Activated CD8-positive, alpha-beta memory T cell treated with anti-CD3 and anti-CD28 coated beads, Interleukin-2, amount 50 U/mL, for 4 hours (primary cell): ENCODE results near the gene LEFTY2.
"Not testable (repeated sequence)": the region's sequence is repeated elsewhere in the genome, so short reads cannot be mapped to it uniquely, and the experiment has no call there.

Source experiments
- DNase-seq: peaks from one replicate; pipeline ENCODE4 v3.0.0-alpha.2; 2020

LEFTY2 gene, protein sequence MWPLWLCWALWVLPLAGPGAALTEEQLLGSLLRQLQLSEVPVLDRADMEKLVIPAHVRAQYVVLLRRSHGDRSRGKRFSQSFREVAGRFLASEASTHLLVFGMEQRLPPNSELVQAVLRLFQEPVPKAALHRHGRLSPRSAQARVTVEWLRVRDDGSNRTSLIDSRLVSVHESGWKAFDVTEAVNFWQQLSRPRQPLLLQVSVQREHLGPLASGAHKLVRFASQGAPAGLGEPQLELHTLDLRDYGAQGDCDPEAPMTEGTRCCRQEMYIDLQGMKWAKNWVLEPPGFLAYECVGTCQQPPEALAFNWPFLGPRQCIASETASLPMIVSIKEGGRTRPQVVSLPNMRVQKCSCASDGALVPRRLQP

DNA sequence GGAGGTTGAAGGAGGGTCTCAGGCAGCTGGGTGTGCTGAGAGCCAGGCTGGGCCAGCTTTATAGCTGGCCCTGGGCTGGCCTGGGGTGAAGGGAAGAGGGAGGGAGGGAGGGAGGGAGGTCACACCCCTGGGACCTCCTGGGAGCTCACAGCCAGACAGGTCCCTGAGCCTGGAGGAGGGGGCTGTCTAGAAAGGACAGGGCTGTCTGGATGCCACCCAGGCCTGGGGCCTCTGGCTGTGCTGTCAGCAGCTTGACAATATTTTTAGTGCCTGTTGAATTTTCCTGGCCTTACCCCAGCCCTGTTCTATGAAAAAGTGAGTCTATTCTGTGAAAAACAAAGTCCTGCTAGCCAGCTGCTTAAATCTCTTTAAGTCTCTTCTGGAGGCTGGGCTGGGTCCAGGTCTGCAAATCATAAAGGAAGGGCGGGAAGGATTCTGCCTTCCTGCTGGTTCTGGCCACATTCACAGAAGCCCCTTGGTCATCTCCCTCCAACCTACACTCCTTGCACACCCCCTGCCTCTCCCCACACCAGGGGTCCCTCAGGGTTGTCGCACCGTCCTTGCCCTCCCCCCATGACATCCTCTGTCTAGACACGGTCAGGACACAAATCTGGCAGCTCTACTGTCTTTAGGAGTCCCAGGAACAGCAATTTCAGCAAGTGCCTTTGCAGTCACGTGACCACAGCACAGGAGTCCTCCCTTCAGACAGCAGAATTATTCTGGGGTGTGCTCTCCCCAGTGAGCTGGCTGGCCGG is at the start of gene LEFTY2:
TSS of gene LEFTY2 (minus strand) at position 34 of the 755 bp plus-strand sequence. CDS start 80 bp downstream, outside the sequence.
- no peak for DNase-seq

DNA sequence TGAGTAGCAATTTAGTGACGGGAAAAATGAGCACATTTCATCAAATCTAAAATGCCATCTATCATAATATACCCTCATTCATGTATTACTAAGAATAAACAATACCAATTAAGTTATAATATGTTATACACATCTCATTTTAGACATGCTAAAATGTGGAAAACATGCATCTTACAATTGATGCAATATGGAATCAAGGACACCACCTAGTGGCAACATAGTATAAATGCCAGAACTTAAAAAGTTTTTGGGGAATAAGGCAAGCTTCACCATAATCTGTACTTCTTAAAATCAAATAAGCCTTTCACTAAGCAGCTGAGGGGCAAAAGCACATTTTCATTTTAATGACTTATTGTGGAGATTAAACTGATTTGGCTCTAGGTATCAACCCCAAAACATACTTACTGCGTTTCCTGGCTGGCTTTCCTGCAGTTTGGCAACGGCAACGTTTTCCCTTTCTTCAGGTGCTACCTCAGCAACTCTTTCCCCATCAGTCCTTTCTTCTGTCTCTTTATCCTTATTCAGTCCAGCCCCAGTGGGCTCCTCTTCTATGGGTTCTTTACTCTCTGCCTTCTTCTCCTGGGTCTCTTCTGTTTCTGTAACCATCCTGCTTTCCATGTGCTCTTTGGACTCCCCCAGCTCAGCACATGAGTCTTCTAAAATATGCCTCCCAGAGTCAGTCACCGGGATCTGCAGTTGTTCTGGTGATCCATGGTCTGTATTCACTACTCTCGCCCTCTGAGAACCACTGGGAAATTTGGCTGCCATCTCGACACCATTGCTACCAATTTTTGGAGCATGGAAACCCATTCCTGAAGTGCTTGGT is 46.7 kb upstream of the LEFTY2 start:
- DNase-seq = no peak

DNA sequence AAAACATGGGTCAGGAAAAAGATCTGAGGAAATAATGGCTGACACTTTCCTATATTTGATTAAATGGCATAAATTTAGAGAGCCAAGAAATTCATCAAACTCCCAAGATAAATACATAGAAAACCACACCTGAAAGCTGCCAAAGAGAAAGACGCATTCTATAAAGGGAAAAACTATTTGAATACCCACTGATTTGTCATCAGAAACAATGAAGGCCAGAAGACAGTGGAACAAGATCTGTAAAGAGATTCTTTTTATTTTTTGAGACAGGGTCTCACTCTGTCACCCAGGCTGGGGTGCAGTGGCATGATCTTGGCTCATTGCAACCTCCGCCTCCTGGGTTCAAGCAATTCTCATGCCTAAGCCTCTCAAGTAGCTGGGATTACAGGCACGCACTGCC is 40.7 kb upstream of the LEFTY2 start:
- no peak for DNase-seq

DNA sequence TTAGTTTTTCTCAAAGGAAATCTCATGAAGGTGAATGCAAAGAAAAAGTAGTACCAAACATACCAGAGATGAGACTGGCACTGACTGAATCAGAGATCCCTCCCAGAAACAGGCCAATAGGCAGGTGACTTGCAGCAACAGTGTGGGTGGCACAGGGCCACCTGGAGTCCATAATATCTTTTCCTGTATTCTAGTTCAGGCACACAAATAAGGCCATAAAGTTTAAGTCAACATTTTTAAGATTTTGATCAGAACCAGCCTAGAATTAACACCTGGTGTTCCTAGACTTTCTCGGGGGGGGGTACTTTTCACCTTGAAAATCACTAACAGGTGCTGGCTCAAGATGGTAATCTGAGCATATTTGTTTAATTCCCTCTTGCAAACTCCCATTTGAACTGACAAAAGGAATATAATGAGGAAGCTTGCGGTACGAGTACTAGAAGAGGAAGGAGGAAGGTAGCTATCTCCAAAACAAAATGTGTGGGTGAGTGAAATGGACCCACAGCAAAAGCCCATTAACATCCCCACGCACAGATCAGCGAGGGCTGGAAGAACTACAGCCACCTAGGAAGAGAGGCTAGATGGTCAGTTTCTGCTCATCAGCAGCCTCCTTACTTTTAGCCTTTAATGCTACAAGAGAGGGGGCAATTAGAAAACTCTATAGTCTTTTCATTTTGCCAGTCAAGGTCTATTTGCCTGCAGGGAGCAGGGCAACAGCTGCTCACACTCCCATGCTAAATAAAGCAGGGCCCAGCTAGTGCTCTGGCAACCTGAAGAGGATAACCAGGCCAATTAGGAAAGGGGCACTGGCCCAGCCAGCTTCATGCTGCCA is 39.2 kb upstream of the LEFTY2 start:
- DNase-seq = no peak

DNA sequence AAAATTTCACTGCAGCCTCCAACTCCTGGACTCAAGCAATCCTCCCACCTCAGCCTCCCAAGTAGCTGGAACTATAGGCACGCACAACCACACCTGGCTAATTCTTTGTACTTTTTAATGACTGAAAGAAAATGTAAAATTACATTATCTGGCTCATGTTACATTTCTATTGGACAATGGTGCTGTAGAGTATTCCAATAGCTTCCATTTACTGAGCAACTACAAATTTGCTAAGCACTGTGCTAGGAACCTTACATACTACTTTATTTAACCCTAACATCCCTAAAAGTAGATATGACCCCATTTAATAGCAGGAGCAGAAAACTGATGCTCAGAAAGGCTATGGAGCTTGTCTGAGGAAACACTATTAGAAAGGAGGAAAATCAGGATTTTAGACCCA is 38.4 kb upstream of the LEFTY2 start:
- DNase-seq = no peak

DNA sequence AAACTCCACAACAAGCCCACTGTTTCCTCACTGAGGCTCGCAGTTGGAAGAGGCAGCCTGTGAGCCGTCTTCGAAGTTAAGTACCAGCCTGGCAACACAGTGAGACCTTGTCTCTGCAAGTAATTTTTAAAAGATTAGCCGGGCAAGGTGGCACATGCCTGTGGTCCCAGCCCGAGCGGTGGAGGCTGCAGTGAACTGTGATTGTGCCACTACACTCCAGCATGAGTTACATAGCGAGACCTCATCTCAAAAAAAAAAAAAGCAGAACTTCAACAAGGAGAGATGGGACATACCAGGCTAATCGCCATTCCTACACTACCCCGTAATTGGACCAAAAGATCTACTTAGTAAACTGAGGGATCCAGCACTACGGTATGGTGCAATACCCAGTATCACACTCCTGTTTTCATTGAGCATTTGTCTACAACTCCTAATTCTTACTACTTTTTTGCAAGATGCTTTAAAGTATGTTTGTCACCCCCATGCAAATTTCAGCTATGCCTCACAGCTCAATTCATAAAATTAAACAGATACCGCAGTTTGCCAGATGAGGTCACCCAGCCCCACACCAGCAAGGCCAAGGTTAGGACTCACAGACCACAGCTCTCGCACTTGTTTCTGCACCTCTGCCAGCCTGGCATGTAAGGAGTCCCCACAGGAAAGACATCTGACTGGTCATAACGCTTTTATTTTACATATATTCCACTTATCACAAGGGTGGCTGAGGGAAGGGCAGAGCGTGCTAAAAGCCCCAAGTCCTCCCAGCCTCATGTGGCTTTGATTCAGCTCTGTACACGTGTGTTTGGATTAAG is 37.1 kb upstream of the LEFTY2 start:
- no peak for DNase-seq

DNA sequence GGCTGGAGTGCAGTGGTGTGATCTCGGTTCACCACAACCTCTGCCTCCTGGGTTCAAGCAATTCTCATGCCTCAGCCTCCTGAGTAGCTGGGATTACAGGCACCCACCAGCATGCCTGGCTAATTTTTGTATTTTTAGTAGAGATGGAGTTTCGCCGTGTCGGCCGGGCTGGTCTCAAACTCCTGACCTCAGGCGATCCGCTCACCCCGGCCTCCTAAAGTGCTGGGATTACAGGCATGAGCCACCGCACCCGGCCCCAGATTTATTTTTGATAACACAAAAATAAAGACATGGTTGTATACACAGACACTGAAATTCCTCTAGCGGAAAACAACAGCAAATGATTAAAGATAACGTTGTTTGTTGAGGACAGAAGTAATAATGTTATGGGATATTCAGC is 34.1 kb upstream of the LEFTY2 start:
- DNase-seq = not testable (repeated sequence)

DNA sequence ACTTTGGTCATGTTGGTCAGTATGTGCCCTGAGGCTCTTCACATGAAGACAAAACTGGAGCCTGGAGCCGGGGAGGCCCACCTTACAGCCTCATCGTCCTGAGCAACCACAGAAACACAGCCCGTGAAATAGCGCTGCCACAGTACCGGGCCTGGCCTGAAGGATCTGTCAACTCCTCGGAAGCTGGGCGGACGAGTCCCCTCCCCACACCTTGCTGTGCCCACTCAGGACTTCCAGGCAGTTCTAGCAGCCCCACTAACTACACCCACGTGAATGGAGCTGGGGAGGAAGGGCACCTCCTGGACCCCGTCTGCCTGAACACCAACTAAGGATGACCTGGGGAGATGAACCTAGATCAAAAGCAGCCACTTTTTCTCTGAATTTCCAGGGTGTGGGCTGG is 33.4 kb upstream of the LEFTY2 start:
- no peak for DNase-seq

DNA sequence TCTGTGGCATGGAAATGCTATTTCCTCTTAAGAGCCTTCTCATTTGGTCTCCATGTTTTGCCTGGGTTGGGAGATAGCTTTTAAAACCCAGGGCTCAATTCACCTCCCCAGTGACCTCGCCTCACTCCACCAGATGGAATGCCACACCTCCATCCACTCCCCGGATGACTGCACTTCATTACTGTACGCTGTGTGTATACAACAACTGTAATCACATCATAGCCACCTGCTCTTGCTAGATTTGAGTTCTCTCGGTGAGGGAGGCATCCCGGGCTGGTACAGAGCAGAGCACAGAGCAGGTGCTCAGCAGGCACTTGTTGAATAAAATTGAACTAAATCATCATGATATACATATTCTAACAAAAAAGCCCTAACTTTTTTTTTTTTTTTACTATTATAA is 32.1 kb upstream of the LEFTY2 start:
- DNase-seq = no peak

DNA sequence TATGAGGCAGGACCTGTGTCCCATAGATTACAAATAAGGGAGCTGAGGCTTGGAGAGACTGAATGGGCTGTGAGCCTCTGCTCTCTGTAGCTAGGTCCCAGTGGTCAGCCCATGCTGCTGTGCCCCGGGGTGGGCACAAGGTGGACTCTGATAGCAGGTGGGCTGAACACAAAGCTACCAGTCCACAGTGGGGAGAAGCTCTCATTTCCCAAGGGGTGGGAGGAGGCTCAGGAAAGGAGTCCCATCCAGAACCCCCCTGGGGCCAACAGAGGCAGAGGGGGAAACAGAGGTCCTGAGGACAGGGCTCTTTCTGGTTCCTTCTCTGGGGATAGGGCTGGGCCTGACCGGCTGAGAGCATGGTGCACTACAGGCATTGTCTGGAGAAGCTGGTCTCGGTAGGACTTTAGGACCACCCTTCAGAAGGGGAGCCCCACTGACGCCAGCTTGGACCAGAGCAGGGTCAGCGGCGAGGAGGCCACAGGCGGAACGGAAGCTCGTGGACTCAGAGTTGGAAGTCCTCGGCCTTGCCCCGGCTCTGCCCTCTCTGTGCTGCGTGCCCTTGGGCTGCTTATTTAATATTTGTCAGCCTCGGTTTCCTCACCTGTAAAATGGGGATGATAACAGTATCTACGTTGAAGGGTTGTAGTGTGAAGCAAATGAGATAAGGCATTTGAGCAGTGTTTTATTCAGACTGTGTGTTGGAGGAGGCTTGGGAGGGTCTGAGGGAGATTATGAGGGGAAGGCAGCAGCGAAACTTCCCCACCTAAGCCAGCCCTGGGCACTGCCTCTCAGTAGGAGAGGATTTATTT is 31.5 kb upstream of the LEFTY2 start:
- no peak for DNase-seq

DNA sequence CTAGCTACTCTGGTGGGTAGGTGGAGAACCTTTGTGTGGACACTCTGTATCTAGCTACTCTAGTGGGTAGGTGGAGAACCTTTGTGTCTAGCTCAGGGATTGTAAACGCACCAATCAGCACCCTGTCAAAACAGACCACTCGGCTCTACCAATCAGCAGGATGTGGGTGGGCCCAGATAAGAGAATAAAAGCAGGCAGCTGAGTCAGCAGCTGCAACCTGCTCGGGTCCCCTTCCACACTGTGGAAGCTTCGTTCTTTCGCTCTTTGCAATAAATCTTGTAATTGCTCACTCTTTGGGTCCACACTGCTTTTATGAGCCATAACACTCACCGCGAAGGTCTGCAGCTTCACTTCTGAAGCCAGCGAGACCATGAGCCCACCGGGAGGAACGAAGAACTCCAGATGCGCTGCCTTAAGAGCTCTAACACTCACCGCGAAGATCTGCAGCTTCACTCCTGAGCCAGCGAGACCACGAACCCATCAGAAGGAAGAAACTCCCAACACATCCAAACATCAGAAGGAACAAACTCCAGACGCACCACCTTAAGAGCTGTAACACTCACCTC is 29.7 kb upstream of the LEFTY2 start:
- DNase-seq = not testable (repeated sequence)

DNA sequence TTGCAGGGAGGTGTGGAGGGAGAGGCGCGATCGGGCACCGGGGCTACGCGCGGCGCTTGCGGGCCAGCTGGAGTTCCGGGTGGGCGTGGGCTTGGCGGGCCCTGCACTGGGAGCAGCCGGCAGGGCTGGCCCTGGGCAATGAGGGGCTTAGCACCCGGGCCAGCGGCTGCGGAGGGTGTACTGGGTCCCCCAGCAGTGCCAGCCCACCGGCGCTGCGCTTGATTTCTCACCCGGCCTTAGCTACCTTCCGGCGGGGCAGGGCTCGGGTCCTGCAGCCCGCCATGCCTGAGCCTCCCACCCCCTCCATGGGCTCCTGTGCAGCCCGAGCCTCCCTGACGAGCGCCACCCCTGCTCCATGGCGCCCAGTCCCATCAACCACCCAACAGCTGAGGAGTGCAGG is 28.7 kb upstream of the LEFTY2 start:
- not testable (repeated sequence) for DNase-seq

DNA sequence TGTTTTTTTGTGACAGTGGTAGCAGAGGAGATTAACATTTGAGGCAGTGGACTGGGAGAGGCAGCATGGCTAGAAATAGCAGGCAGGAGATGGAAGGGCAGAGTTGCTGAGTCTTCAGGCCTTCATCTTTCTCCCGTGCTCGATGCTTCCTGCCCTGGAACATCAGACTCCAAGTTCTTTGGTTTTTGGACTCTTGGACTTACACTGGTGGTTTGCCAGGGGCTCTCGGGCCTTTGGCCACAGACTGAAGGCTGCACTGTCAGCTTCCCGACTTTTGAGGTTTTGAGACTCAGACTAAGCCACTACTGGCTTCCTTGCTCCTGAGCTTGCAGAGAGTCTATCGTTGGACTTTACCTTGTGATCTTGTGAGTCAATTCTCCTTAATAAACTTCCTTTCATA is 24.2 kb upstream of the LEFTY2 start:
- no peak for DNase-seq

DNA sequence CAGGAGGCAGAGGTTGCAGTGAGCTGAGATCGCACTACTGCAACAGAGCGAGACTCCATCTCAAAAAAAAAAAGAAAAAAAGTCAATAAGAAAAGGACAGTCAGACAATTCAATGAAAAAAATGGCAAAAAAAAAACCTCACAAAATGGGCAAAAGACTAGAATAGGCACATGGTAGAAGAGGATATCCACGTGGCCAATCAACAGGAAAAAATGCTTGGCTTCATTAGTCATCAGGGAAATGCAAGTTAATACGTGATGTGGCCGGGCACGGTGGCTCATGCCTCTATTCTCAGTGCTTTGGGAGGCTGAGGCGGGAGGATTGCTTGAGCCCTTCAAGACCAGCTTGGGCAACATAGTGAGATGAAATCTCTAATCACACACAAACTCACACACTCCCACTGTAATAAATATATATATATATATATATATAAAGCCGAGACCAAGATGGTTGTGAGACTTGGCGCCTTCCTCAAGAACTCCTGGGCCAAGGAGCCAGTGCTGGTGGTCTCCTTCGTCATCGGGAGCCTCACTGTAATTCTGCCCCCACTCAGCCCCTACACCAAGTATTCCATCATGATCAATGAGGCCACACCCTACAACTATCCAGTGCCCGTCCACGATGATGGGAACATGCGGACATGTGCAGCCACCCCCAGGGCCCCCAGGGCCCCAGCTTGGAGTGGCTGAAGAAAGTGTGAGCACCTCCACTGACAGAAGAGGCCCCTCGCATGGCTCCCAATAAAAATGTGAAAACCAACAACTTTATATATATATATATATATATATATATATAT is 22.9 kb upstream of the LEFTY2 start:
- DNase-seq = no peak

DNA sequence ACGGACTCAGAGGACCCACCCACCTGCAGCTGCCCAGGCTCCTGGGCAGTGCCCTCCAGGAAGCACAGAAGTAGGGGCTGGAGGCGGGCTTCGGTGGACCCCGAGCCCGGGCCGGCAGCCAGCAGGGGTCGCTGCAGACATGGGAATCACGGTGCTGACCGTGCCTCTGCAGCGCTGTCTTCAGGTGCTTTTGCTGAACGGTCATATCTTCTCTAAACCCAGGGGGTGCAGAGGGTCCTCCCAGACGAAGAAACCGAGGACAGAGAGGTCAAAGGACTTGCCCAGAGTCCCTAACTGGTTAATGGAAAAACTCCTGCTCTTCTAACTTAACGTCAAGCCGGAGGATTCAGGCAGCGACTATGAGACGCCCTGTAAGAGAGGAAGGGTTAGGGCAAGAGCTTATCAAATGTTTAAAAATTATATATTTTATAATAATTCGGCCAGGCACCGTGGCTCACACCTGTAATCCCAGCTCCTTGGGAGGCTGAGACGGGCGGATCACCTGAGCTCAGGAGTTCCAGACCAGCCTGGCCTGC is 21.5 kb upstream of the LEFTY2 start:
- DNase-seq = peak; percentile 71

DNA sequence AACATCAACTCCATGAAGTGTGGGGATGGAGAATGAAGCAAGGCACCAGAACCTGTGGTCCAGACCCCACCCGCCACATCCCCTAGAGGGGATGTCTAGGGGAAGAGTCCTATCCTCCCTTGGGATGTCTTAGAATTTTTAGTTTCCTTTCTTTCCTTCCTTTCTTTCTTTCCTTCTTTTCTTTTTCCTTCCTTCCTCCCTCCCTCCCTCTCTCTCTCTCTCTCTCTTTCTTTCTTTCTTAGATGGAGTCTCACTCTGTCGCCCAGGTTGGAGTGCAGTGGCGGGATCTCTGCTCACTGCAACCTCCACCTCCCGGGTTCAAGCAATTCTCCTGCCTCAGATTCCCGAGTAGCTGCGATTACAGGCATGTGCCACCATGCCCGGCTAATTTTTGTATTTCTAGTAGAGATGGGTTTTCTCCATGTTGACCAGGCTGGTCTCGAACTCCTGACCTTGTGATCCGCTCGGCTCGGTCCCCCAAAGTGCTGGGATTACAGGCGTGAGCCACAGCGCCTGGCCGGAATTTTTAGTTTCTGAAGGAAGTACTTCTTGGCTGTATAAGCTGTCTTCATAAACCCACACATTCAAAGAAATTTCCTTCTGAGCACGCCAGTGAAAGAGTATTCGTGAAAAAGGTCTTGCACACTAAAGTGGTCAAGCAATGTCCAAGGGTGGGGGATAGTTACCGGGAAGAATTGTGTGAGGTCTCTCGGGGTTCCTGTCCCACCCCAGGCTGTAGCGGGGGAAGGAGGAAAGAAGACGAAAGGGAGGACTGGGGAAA is 20.8 kb upstream of the LEFTY2 start:
- no peak for DNase-seq

DNA sequence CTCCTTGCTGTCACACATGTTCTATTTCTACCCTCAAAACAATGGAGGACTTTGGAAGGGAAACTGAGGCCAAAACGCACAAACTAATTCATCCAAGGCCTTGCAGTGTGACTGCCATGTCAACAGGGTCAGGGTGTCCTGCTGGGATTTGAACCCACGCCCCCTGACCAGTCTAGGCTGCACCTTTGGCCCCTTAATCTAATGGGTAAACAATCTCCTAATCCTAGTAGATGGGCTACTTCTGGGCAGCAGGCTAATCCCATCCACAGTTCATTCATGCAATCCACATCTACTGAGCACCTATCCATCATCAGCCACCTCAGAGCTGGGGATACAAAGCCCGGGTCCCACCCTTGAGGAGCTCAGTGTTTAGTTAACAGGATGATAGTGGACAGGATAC is 17.0 kb upstream of the LEFTY2 start:
- DNase-seq = no peak

DNA sequence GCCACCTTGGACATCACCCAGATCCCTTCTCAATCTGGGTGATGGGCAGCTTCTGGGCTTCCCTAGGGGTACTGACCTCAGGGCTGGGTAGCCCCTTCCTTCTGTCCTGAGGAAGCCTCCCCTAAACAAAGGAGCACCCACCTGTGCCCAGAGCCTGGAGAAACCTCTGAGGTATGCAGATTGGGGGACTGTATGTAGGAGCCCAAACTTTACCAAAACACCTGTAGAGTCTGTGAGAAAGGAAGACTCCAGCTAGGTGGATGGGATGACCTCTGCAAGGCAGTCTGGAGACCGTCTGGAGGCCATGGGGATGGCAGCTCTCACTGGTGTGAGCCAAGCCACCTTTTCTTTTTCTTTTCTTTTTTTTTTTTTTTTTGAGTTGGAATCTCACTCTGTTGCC is 13.7 kb upstream of the LEFTY2 start:
- DNase-seq = no peak
